ENCODE results near the gene NPW. TPM values are rescaled to one million over a fixed set of nuclear protein-coding genes. Genes with fewer than 3 reads are reported as not detected.

The NPW gene
- total RNA-seq, 1 donor from 2014 or later, result 5.0 TPM

GRCh38 chr16:1981398-1981836, 38.2 kb upstream of the NPW start, which contains the start of gene NOXO1:
Gene NOXO1, minus strand, starts transcription at chr16:1981469. Its CDS starts 290 bp downstream, at chr16:1981179.
- Mint-ChIP-seq H3K9me3 (ENCODE audit: low read depth) (no peaks in the 10 kb centered on the region), H3K27me3 (peaks cover 40% of the 10 kb centered on the region), H3K27ac (no peak within 1 kb of the TSS), H3K36me3 (ENCODE audit: insufficient read depth) (peaks cover 2% of the 10 kb centered on the region), H3K4me1 (ENCODE audit: low read depth) (peaks cover 11% of the 10 kb centered on the region), H3K4me3 (ENCODE audit: low read depth) (peak within 1 kb of the TSS; percentile 16)
- no peak for DNase-seq (ENCODE audit: low spot score, unreplicated experiment)
- no peak for TF ChIP-seq CTCF (IDR thresholded peaks at IDR 0.05; ENCODE audit: unreplicated experiment)

- Mint-ChIP-seq H3K27ac (no peak overlapping the region), H3K9me3 (ENCODE audit: low read depth) (no peaks in the 10 kb centered on the region), H3K4me3 (ENCODE audit: low read depth) (no peak overlapping the region), H3K4me1 (ENCODE audit: low read depth) (peaks cover 11% of the 10 kb centered on the region), H3K36me3 (ENCODE audit: insufficient read depth) (peaks cover 4% of the 10 kb centered on the region), H3K27me3 (peaks cover 40% of the 10 kb centered on the region)
- TF ChIP-seq CTCF (IDR thresholded peaks at IDR 0.05; ENCODE audit: unreplicated experiment), result no peak
- no peak for DNase-seq (ENCODE audit: low spot score, unreplicated experiment)
These were observed 37.6 kb upstream of the NPW start for GRCh38 chr16:1982013-1982433.

- Mint-ChIP-seq H3K4me3 (ENCODE audit: low read depth) (peak overlapping the region; percentile 83), H3K9me3 (ENCODE audit: low read depth) (no peaks in the 10 kb centered on the region), H3K36me3 (ENCODE audit: insufficient read depth) (peaks cover 2% of the 10 kb centered on the region), H3K4me1 (ENCODE audit: low read depth) (peaks cover 11% of the 10 kb centered on the region), H3K27ac (peak overlapping the region; percentile 73), H3K27me3 (peaks cover 42% of the 10 kb centered on the region)
- TF ChIP-seq CTCF (IDR thresholded peaks at IDR 0.05; ENCODE audit: unreplicated experiment), result no peak
- DNase-seq (ENCODE audit: low spot score, unreplicated experiment), result no peak
These were observed 36.5 kb upstream of the NPW start for GRCh38 chr16:1982991-1983543.

GRCh38 chr16:1983544-1984346, 35.8 kb upstream of the NPW start, which contains the start of gene GFER:
Gene GFER, plus strand, starts transcription at chr16:1984193. Its CDS starts 26 bp downstream, at chr16:1984219.
- H3K27me3 Mint-ChIP-seq, result peaks cover 44% of the 10 kb centered on the region
- peak; percentile 88 for DNase-seq (ENCODE audit: low spot score, unreplicated experiment)
- TF ChIP-seq CTCF (IDR thresholded peaks at IDR 0.05; ENCODE audit: unreplicated experiment), result peak; percentile 47

GRCh38 chr16:1984347-1985225, 35.0 kb upstream of the NPW start:
- Mint-ChIP-seq H3K4me1 (ENCODE audit: low read depth) (peaks cover 12% of the 10 kb centered on the region), H3K27ac (peak overlapping the region; percentile 84), H3K36me3 (ENCODE audit: insufficient read depth) (peaks cover 2% of the 10 kb centered on the region), H3K27me3 (peaks cover 49% of the 10 kb centered on the region), H3K9me3 (ENCODE audit: low read depth) (no peaks in the 10 kb centered on the region), H3K4me3 (ENCODE audit: low read depth) (peak overlapping the region; percentile 83)
- no peak for DNase-seq (ENCODE audit: low spot score, unreplicated experiment)
- no peak for TF ChIP-seq CTCF (IDR thresholded peaks at IDR 0.05; ENCODE audit: unreplicated experiment)

More at GRCh38 chr16:1983544-1984346, 35.8 kb upstream of the NPW start, which contains the start of gene GFER:
- Mint-ChIP-seq H3K27ac (peak within 1 kb of the TSS; percentile 95), H3K4me3 (ENCODE audit: low read depth) (peak within 1 kb of the TSS; percentile 83), H3K4me1 (ENCODE audit: low read depth) (peaks cover 11% of the 10 kb centered on the region), H3K36me3 (ENCODE audit: insufficient read depth) (peaks cover 2% of the 10 kb centered on the region), H3K9me3 (ENCODE audit: low read depth) (no peaks in the 10 kb centered on the region)
